PFSK-1 (cell line): Measurements from ENCODE around the gene AHNAK2.

Source experiments
- POLR2AphosphoS5 ChIP-seq: IDR thresholded peaks from 2 replicates; pipeline ENCODE4 v1.6.1; 2012; ENCODE audit warnings: low read depth, mild to moderate bottlenecking, control low read depth, low read length, moderate library complexity
- TAF1 ChIP-seq: IDR thresholded peaks from 2 replicates; pipeline ENCODE4 v1.6.1; 2012; ENCODE audit warnings: low read length, control low read depth, borderline replicate concordance; ENCODE audit not compliant: insufficient read depth

DNA sequence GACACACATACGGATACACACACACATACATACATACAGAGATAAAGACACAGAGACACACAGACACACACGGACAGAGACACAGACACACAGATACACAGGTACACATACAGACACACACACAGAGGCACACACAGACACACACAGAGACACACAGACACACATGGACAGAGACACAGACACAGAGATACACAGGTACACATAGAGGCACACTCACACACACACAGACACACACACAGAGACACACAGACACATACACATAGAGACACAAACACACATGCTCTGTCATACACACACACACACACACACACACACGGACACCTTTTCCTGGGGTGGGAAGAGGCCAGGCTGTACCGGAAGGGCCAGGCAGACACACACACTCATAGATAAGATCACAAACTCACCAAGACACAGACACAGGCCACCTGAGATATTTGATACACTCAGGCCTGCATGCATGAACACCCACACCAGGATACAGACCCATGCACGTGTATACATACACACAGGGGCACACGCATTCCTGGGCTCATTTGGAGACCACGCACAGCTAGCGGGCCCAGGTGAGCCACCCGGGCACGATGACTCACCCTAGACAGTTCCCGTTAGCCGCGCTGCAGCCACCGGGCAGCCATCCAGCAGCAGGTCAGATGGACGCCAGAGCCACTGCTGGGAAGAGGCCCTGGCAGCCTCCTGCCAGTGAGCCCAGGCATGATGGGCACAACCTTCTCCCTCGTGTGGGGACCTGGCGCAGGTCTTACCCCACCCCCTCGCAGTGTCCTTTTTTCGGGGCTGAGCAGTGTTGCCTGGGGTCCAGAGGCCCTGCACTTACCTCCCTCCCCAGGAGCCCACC lies 1.8 kb upstream of the AHNAK2 start:
- TF ChIP-seq TAF1, result no peak
- TF ChIP-seq POLR2AphosphoS5, result no peak
